IPS-18a (cell line): ENCODE results near the gene SPIRE2.
"Not testable (repeated sequence)": the region's sequence is repeated elsewhere in the genome, so short reads cannot be mapped to it uniquely, and the experiment has no call there.

ENCODE experiments used
- H3K27ac ChIP-seq: one replicate; pipeline ENCODE4 v1.5.1; 2013; ENCODE audit warnings: low read length
- H3K27me3 ChIP-seq: one replicate; pipeline ENCODE4 v1.6.1; 2013; ENCODE audit warnings: mild to moderate bottlenecking, low read length; ENCODE audit not compliant: control insufficient read depth, insufficient read depth
- H3K36me3 ChIP-seq: one replicate; pipeline ENCODE4 v1.6.1; 2013; ENCODE audit warnings: low read depth, low read length; ENCODE audit not compliant: control insufficient read depth
- H3K4me1 ChIP-seq: one replicate; pipeline ENCODE4 v1.6.1; 2013; ENCODE audit warnings: low read depth, low read length; ENCODE audit not compliant: control insufficient read depth
- H3K4me3 ChIP-seq: one replicate; pipeline ENCODE4 v1.5.1; 2013; ENCODE audit warnings: low read length
- H3K9ac ChIP-seq: one replicate; pipeline ENCODE4 v1.6.1; 2013; ENCODE audit warnings: mild to moderate bottlenecking, low read length, moderate library complexity
- H3K9me3 ChIP-seq: one replicate; pipeline ENCODE4 v1.6.1; 2013; ENCODE audit warnings: low read depth, low read length; ENCODE audit not compliant: control insufficient read depth

Gene SPIRE2

DNA sequence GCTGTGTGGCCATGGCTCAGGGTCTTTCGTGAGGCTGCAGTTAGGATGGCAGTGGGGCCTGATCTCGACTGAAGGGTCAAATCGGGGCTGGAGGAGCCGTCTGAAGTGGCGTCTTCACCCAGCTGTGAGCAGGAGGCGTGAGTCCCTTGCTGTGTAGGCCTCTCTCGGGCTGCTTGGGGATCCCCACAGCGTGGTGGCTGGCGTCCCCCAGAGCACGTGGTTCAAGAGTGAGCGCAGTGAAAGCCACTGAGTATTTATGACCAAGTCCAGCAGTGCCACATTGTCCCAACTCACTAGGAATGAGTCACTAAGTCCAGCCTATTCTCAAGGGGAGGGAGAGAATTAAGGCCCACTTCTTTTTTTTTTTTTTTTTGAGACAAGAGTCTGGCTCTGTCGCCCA, 33.4 kb downstream of the SPIRE2 start:
- Histone ChIP-seq H3K9me3 (no peaks in the 10 kb centered on the region), H3K4me1 (no peaks in the 10 kb centered on the region), H3K36me3 (peaks cover 5% of the 10 kb centered on the region), H3K9ac (no peak overlapping the region), H3K4me3 (no peak overlapping the region), H3K27me3 (no peaks in the 10 kb centered on the region), H3K27ac (no peak overlapping the region)

DNA sequence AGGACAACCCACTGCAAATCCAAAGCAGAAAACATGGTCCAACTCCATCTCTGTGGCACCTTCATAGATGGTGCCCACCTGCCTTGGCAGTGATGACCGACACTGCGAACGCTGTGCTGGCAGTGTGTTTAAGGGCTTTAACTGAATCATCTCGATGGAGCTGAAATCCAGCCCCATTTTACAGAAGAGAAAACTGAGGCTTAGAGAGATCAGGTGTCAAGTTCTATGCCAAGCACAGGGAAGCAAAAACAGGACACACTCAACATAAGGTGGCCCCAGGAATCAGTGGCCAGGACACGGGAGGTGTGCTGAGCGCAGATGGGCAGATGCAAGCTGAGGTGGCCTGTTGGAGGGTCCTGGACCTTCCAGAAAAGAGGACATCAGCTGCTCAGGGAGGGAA, 34.5 kb downstream of the SPIRE2 start:
- H3K4me1 ChIP-seq: no peaks in the 10 kb centered on the region
- H3K9ac ChIP-seq: no peak overlapping the region
- H3K36me3 ChIP-seq: peaks cover 5% of the 10 kb centered on the region
- H3K4me3 ChIP-seq: no peak overlapping the region
- no peaks in the 10 kb centered on the region for H3K9me3 ChIP-seq
- H3K27me3 ChIP-seq: no peaks in the 10 kb centered on the region
- H3K27ac ChIP-seq: no peak overlapping the region

DNA sequence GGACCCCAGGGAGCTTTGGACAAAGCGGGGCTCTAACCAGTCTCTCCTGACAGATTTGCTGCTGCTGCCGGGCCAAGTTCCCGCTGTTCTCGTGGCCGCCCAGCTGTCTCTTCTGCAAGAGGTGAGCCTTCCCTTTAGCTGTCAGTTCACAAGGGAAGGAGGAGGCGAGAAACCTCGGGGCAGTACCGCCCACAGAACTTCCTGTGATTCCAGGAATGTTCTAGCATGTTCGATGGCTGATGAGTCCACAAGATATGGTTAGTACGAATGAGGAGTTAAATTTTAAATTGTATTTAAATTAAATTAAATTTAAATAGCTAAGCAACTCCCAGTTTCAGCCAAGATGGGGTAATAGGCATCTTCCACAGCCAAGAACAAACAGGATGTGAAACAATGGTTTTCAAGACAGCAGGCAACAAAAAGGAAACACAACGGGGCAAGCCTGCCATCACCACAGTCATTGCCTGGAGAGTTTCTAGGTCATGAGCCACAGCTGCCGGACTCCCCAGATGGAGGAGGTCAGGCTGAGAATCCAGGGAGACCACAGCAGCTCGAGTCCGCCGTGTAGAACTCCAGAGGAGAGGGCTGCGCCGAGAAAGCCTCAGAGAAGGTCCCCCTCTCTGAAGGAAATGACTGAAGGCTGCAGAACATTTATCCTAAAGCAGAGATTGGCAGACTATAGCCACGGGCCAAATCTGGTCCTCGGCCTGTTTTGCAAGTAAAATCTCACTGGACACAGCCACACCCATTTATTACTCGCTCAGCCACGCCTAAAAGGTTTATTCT, 35.7 kb downstream of the SPIRE2 start:
- H3K36me3 ChIP-seq: peaks cover 5% of the 10 kb centered on the region
- no peaks in the 10 kb centered on the region for H3K4me1 ChIP-seq
- H3K27me3 ChIP-seq: no peaks in the 10 kb centered on the region
- H3K4me3 ChIP-seq: no peak overlapping the region
- no peak overlapping the region for H3K27ac ChIP-seq
- H3K9ac ChIP-seq: no peak overlapping the region
- H3K9me3 ChIP-seq: no peaks in the 10 kb centered on the region

DNA sequence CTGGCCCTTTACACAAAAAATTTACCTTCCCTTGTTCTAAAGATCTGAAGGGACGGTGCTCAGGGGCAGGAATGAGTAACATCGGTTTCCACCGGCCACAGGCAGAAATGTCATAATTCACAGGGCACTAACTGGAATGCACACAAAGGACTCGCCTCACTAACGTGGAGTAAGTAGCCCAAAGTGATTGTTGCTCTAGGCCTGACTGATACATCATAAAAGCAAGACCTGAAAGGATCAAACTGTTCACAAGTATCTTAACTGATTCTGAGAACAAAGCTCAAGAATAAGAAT, 36.2 kb downstream of the SPIRE2 start:
- Histone ChIP-seq H3K9me3 (no peaks in the 10 kb centered on the region), H3K9ac (no peak overlapping the region), H3K36me3 (peaks cover 5% of the 10 kb centered on the region), H3K4me1 (no peaks in the 10 kb centered on the region), H3K27me3 (no peaks in the 10 kb centered on the region), H3K4me3 (no peak overlapping the region), H3K27ac (no peak overlapping the region)

DNA sequence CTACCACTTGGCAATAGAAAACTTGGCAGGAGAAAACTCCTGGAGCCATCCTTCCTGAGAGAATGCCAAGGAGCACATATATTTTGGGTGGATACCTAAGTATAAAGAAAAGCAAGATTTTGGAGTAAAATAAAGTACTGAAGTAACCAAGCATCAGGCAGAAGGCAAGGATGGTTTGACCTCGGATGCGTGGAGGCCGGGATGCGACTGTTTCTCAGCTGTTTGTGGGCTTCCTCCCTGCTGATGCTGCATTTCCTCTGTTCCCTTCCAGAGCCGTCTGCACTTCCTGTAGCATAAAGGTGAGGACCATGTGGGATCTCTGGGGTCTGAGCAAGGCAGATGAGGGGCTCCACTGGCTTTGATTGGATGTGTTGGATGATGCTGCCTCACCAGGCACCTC, 39.6 kb downstream of the SPIRE2 start:
- Histone ChIP-seq H3K4me1 (no peaks in the 10 kb centered on the region), H3K36me3 (peaks cover 5% of the 10 kb centered on the region)

DNA sequence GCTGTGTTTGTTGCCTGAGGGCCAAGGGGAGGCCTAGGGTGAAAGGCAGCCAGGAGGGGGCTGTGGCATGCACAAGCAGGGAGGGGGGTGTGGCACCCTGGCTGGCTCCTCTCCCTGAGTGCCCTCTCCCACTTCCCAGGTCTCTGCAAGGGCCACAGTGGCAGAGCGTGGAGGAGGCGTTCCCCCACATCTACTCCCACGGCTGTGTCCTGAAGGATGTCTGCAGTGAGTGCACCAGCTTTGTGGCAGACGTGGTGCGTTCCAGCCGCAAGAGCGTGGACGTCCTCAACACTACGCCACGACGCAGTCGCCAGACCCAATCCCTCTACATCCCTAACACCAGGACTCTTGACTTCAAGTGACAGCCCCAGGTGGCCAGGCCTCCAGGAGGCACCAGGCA, 41.6 kb downstream of the SPIRE2 start:
- no peak overlapping the region for H3K9ac ChIP-seq
- no peaks in the 10 kb centered on the region for H3K9me3 ChIP-seq
- H3K36me3 ChIP-seq: peaks cover 2% of the 10 kb centered on the region
- H3K27ac ChIP-seq: no peak overlapping the region
- H3K4me3 ChIP-seq: no peak overlapping the region
- H3K27me3 ChIP-seq: no peaks in the 10 kb centered on the region
- peaks cover 4% of the 10 kb centered on the region for H3K4me1 ChIP-seq

More for the DNA sequence above, 39.6 kb downstream of the SPIRE2 start:
- Histone ChIP-seq H3K9me3 (no peaks in the 10 kb centered on the region), H3K9ac (no peak overlapping the region), H3K4me3 (no peak overlapping the region), H3K27ac (no peak overlapping the region), H3K27me3 (no peaks in the 10 kb centered on the region)

DNA sequence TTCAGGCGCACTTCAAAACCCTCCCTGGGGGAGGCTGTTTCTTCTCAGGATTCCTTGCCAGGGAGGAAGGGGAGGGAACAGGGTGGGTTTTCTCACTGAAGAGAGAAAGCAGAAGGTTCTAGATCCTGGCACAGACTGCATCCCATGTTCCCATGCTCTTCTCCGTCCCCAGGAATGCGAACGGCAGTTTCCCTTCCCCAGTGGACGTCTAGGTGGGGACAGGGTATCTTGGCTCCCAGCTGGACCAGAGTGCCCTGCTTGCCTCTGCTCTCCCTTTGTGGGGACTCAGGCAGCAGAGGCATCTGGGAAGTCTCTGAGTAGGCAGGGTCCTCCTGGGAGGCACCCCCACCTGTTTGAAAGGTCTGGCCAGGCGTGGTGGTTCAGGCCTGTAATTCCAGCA, 42.2 kb downstream of the SPIRE2 start:
- Histone ChIP-seq H3K9ac (no peak overlapping the region), H3K27me3 (no peaks in the 10 kb centered on the region), H3K4me1 (peaks cover 4% of the 10 kb centered on the region), H3K36me3 (peaks cover 5% of the 10 kb centered on the region), H3K4me3 (no peak overlapping the region), H3K9me3 (no peaks in the 10 kb centered on the region), H3K27ac (no peak overlapping the region)

DNA sequence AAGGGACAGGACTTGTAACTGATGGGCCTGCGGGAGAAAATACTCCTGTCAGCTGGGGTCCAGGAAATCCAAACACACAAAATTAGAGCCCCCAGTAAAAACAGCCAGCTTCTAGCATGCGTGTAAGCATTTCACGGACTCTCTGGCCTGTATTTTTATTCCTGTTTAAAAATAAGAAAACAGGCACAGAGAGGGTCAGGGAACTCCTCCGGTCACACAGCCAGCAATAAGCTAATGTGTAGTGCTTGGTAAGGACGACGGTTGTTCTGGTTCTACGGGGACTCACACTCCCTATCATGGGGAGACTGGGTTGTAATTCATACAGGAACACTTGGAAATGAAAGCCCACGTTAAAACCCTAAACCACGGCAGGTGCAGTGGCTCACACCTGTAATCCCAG, 43.6 kb downstream of the SPIRE2 start:
- Histone ChIP-seq H3K9me3 (no peaks in the 10 kb centered on the region), H3K27me3 (no peaks in the 10 kb centered on the region), H3K36me3 (peaks cover 5% of the 10 kb centered on the region), H3K9ac (no peak overlapping the region), H3K27ac (no peak overlapping the region), H3K4me1 (peaks cover 4% of the 10 kb centered on the region), H3K4me3 (no peak overlapping the region)

DNA sequence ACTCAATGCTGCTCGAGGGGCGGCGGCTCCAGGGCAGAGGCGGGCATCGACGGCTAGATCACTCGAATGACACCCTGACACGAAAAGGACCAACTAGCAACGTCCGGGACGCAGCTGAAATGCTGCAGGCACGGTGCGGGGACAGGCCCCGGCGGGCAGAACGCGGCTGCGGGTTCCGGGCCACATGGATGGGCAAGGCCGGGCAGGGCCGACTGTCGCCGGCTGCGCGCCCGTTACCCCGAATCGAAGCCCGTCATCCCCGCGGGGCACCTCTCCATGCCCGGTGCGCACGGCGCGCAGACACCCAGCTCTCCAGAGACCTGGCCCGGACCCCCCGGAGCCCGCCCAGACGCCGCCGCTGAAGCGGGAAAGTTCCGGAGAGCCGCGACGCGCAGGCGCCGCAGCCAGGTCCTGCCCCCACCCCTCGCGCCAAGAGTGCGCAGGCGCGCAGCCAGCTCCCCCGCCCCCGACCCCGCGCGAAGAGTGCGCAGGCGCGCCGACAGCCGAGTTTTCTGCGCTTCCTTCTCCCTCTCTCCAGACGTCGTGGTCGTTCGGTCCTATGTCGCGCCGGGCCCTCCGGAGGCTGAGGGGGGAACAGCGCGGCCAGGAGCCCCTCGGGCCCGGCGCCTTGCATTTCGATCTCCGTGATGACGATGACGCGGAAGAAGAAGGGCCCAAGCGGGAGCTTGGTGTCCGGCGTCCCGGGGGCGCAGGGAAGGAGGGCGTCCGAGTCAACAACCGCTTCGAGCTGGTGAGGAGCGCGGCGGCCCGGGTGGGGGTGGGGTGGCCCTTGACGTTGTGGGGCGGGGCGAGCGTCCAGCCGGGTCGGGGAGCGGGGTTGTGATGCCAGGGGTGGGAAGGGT, 45.1 kb downstream of the SPIRE2 start, which contains the start of gene TCF25:
TSS of gene TCF25 (plus strand) at position 484 of the 863 bp plus-strand sequence. CDS start at position 560, 76 bp downstream.
- H3K4me1 ChIP-seq: peaks cover 4% of the 10 kb centered on the region

DNA sequence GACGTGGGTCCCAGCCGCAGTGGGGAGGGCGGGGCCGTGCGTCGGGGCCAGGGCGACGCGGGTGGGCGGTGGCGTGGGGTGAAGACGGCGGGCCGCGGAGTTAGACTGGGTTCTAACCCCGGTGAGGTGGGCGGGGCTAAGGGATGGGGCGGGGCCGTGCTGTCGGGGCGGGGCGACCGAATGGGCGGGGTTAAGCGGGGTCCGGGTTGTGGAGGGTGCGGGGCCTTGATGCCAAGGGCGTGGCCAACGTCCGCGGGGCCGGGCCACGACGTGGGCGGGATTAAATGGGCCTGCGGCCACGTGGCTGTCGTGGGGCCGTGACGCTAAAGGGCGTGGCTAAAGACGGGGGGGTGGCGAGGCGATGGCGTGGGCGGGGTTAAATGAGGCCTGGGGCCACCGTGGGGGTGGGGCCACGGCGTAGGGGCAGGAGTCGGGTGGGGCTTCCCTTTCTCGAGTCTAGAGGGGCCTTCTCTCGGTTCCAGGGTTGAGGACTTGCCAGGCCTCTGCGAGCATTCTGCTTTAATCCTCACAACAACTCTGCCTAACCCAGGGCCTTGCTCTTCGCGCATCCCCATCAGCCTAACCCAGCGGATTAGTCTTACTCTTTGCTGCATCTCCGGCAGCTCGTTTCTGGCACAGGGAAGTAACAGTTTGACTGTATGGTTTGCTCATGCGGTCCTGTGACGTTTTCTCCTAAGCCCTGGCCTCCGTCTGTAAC, 45.9 kb downstream of the SPIRE2 start:
- Histone ChIP-seq H3K27me3 (no peaks in the 10 kb centered on the region), H3K27ac (no peak overlapping the region), H3K4me1 (peaks cover 4% of the 10 kb centered on the region), H3K9me3 (no peaks in the 10 kb centered on the region), H3K4me3 (peak overlapping the region; percentile 78), H3K36me3 (peaks cover 11% of the 10 kb centered on the region), H3K9ac (peak overlapping the region; percentile 81)

More for the DNA sequence above, 45.1 kb downstream of the SPIRE2 start, which contains the start of gene TCF25:
- Histone ChIP-seq H3K36me3 (peaks cover 5% of the 10 kb centered on the region), H3K27me3 (no peaks in the 10 kb centered on the region), H3K27ac (peak within 1 kb of the TSS; percentile 79), H3K9me3 (no peaks in the 10 kb centered on the region), H3K9ac (peak within 1 kb of the TSS; percentile 81), H3K4me3 (peak within 1 kb of the TSS; percentile 78)

DNA sequence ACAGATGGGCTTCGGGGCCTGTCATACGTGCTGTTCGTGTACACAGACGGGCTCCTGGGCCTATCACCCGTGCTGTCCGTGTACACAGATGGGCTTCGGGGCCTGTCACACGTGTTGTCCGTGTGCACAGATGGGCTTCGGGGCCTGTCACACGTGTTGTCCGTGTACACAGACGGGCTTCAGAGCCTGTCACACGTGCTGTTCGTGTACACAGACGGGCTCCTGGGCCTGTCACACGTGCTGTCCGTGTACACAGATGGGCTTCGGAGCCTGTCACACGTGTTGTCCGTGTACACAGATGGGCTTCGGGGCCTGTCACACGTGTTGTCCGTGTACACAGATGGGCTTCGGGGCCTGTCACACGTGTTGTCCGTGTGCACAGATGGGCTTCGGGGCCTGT, 50.8 kb downstream of the SPIRE2 start:
- not testable (repeated sequence) for H3K9me3 ChIP-seq, H3K4me1 ChIP-seq, H3K27me3 ChIP-seq, H3K9ac ChIP-seq, H3K4me3 ChIP-seq, H3K27ac ChIP-seq
- peaks cover 29% of the 10 kb centered on the region for H3K36me3 ChIP-seq
